ENCODE data around the gene FAM171A2. TPM values are rescaled to one million over a fixed set of nuclear protein-coding genes. Genes with fewer than 3 reads are reported as not detected.

FAM171A2 gene
- total and polyA plus RNA-seq, 10 of the 15 experiments (the other 5 are each of a cell fraction or from before 2014, with no cell fraction given) = 0.08 to 1.7 (median 0.27) TPM; not detected in 2

DNA sequence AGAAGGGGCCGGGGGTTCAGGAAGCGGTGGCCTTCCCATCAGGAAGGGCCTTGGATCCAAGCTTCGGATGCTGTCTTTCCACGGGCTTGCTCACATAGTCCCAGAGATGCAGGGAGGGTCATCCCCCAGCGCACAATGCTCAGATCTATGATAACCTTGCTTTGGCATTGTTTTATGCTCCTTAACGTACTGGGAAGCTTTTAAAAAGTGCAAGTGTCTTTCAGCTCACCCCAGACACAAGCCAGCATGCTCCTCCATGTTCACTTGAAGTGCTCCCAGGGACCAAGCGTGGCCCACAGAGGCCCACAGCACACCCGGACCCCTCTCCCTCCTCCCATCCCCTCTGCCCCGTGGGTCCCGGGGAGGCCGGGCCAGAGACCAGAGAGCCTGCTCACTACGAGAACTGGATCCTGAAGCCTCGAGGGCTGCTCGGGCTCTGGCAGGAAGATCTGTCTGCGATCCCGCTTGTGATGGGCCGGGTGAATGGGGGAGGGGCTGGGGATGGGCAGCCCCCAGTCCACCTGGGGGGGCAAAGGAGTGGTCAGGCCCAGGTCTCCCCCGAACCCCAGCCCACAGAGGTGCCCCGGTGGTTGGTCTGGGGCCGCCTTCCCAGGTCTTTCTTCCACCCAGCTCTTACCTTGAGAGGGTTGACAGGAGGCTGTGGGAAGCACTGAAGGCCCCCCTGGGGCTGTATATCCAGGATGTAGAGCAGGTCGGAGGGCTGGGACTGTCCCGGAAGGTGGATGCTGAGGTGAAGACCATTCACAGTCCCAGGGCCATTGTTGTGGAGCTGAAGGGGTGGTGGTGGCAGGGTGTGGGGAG lies 11.8 kb upstream of the FAM171A2 start:
- Histone ChIP-seq H3K27me3 (replicated peaks in 1 of 2; ENCODE audit: control insufficient read depth in 2 of 2, insufficient read depth in 2 of 2, low read length in 1 of 2) (no peaks in the 10 kb centered on the region; a peak in 1 of 4 replicates), H3K27ac (ENCODE audit: control insufficient read depth, insufficient read depth) (no peak overlapping the region), H3K4me1 (ENCODE audit: control insufficient read depth, insufficient read depth, low read length) (peaks cover 9% of the 10 kb centered on the region), H4K20me1 (ENCODE audit: control insufficient read depth, insufficient read depth) (no peaks in the 10 kb centered on the region), H3K4me3 (no peak overlapping the region), H3K4me2 (ENCODE audit: control insufficient read depth, insufficient read depth) (no peak overlapping the region), H3K79me2 (ENCODE audit: control insufficient read depth, insufficient read depth, low read length) (no peaks in the 10 kb centered on the region), H3K9me3 (replicated peaks; ENCODE audit: control insufficient read depth, insufficient read depth, low read length) (no peaks in the 10 kb centered on the region; the same call in 2 of the 3 replicates), H2AFZ (ENCODE audit: control insufficient read depth, low read depth, low read length) (no peak overlapping the region), H3K9ac (ENCODE audit: control insufficient read depth, insufficient read depth, low read length) (no peak overlapping the region), H3K36me3 (ENCODE audit: control insufficient read depth in 2 of 2, insufficient read depth in 2 of 2, low read length in 1 of 2) (no peaks in the 10 kb centered on the region)
- BruUV-seq (replicated peaks) = no TSS peak
- SMC1A ChIA-PET (ENCODE audit: uncharacterized antibody, unreplicated experiment) = no interaction called here
- intact Hi-C loops (cut with micrococcal nuclease; ENCODE audit: unreplicated experiment) = no loop called here
- peak; percentile 45 for ATAC-seq
- POLR2A ChIA-PET = no interaction called here
- RAD21 ChIA-PET (ENCODE audit: unreplicated experiment) = interaction anchor here (1.2 kb wide), 1 partner anchor 25 kb away, joined by 3 read pairs; no protein-coding TSS in a partner anchor
- 43% methylated on average over 22 of the region's 22 CpGs for WGBS (ENCODE audit: insufficient coverage, insufficient replicate concordance, low lambda C conversion rate, missing lambda C conversion rate)
- CTCF ChIA-PET = interaction anchor here (0.7 to 2.4 kb wide), 13 partner anchors 8 to 172 kb away, joined by 3 to 8 read pairs (median 4); partner anchors contain the start of gene FAM171A2
- no peak for TF ChIP-seq ZNF622 (IDR thresholded peaks at IDR 0.05)
- no peak for TF ChIP-seq ETV6 (conservative IDR thresholded peaks at IDR 0.05 in 1 of 2, IDR thresholded peaks at IDR 0.05 in 1 of 2; ENCODE audit: borderline replicate concordance in 1 of 2, low read depth in 1 of 2)
- no peak for TF ChIP-seq EP300 (IDR thresholded peaks at IDR 0.05; ENCODE audit: borderline replicate concordance in 1 of 2, control insufficient read depth in 1 of 2, low read depth in 2 of 2, low read length in 2 of 2)
- TF ChIP-seq FOXM1 (IDR thresholded peaks at IDR 0.05; ENCODE audit: low read depth, low read length) = no peak
- no peak for TF ChIP-seq MTA2 (IDR thresholded peaks at IDR 0.05; ENCODE audit: low read depth)
- no peak for TF ChIP-seq SMC3 (IDR thresholded peaks at IDR 0.05; ENCODE audit: borderline replicate concordance, low read length)
- TF ChIP-seq, protein P1, sequence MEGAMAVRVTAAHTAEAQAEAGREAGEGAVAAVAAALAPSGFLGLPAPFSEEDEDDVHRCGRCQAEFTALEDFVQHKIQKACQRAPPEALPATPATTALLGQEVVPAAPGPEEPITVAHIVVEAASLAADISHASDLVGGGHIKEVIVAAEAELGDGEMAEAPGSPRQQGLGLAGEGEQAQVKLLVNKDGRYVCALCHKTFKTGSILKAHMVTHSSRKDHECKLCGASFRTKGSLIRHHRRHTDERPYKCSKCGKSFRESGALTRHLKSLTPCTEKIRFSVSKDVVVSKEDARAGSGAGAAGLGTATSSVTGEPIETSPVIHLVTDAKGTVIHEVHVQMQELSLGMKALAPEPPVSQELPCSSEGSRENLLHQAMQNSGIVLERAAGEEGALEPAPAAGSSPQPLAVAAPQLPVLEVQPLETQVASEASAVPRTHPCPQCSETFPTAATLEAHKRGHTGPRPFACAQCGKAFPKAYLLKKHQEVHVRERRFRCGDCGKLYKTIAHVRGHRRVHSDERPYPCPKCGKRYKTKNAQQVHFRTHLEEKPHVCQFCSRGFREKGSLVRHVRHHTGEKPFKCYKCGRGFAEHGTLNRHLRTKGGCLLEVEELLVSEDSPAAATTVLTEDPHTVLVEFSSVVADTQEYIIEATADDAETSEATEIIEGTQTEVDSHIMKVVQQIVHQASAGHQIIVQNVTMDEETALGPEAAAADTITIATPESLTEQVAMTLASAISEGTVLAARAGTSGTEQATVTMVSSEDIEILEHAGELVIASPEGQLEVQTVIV (IDR thresholded peaks at IDR 0.05; ENCODE audit: borderline replicate concordance, partially characterized antibody) = no peak
- no peak for TF ChIP-seq ESRRA (IDR thresholded peaks at IDR 0.05; ENCODE audit: low read length)
- TF ChIP-seq, protein P2, sequence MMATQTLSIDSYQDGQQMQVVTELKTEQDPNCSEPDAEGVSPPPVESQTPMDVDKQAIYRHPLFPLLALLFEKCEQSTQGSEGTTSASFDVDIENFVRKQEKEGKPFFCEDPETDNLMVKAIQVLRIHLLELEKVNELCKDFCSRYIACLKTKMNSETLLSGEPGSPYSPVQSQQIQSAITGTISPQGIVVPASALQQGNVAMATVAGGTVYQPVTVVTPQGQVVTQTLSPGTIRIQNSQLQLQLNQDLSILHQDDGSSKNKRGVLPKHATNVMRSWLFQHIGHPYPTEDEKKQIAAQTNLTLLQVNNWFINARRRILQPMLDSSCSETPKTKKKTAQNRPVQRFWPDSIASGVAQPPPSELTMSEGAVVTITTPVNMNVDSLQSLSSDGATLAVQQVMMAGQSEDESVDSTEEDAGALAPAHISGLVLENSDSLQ (IDR thresholded peaks at IDR 0.05) = no peak
- no peak for TF ChIP-seq POU2F2 (IDR thresholded peaks at IDR 0.05; ENCODE audit: borderline replicate concordance, low read depth, low read length)
- in situ Hi-C loops (cut with MboI) = no loop called here
- no peak for DNase-seq (ENCODE audit: low read depth, low spot score)
- no peak for FAIRE-seq
